Posterior cingulate gyrus (tissue), 11 donors: Measurements from ENCODE around the gene NID2.

Source experiments
- DNase-seq, 10 donors: peaks; one replicate each; pipeline versions ENCODE4 v3.0.0 to v3.0.0-alpha.2; 2020 to 2021; ENCODE audit warnings: mixed read lengths in 3 of 10
- intact Hi-C: fragments of 100-400 bp; cut with DNase I; formaldehyde crosslinking; loops from one replicate; pipeline ENCODE4 v1.15.1; 2023

The NID2 gene

GRCh38 chr14:52058341-52058740 is 10.5 kb downstream of the NID2 start:
- intact Hi-C loops = no loop called here
- no peak for DNase-seq

DNA sequence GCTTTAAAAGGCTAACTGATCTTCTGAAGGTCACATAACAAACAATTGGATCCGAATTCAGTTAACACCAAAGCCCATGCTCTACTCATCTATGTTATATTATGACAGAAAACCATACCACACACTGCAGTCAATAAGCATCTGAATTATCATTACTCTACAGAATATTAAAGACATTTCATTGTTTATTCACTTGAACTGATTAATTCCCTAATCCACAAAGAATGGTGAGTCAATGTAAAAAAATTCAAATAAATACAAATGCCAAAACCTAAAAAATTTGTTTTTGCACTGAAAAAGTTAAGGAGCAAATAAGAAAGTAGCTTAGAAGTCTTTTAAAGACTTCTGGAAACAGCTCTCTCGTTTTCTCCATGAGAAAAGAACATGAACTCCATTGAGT is 13.7 kb downstream of the NID2 start:
- intact Hi-C loops = no loop called here
- no peak for DNase-seq

GRCh38 chr14:52054678-52055077 is 14.2 kb downstream of the NID2 start:
- intact Hi-C loops = no loop called here
- DNase-seq = no peak

- intact Hi-C loops = no loop called here
- no peak for DNase-seq
Measured at GRCh38 chr14:52053044-52053443, 15.8 kb downstream of the NID2 start.

DNA sequence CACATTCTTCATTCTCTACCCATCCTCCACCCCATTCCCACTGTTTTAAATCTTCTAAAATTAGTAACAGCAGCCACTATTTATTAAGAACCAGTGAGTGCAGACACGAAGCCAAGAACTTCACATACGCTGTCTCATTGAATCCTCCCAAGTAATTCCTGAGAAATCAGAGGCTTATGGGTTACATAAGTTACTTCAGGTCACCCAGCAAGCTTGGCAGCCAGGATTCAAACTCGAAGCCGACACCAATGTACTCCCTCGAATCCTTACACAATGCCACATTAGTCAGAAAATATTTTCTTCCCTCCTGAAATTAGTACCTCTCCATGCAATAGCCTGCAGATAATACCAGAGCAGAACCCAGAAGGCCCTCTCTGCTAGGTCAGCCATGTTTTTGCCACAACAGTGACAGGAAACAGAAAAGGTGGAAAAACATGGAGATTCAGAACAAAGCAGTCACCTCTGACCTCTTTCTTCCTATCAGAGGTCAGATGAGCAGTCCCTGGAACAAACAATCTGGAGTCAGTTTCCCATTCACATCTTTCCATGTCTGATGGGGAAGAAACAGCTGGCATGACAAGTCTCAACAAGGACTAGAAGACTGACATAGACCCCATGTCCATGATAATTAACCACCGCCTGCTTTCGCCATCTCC is 16.4 kb downstream of the NID2 start:
- intact Hi-C loops = no loop called here
- DNase-seq = no peak

- DNase-seq = no peak
- intact Hi-C loops = no loop called here
Measured at GRCh38 chr14:52051871-52052270, 17.0 kb downstream of the NID2 start.

DNA sequence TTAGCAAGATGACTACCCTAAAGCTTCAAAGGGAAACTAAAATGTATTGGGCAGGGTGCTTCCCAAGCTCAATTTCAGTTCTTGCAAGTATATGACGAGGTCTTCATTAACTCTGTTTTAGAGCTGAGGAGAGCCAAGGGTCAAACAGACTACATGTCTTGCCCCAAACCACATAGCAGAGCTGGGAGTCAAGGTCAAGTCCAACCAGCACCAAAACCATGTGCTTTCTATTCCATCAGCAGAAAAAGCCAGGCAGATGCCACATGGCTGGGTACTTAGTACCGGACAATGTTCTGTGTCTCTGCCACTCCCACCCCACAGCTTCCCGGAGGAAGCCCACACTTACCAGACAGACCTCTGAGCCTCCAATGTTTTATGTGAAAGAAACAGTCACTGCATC is 17.6 kb downstream of the NID2 start:
- intact Hi-C loops = no loop called here
- no peak for DNase-seq

GRCh38 chr14:52049721-52050588 is 18.9 kb downstream of the NID2 start:
- intact Hi-C loops = no loop called here

GRCh38 chr14:52049271-52049670 is 19.6 kb downstream of the NID2 start:
- DNase-seq = no peak
- intact Hi-C loops = no loop called here

More at GRCh38 chr14:52049721-52050588, 18.9 kb downstream of the NID2 start:
- DNase-seq = no peak

DNA sequence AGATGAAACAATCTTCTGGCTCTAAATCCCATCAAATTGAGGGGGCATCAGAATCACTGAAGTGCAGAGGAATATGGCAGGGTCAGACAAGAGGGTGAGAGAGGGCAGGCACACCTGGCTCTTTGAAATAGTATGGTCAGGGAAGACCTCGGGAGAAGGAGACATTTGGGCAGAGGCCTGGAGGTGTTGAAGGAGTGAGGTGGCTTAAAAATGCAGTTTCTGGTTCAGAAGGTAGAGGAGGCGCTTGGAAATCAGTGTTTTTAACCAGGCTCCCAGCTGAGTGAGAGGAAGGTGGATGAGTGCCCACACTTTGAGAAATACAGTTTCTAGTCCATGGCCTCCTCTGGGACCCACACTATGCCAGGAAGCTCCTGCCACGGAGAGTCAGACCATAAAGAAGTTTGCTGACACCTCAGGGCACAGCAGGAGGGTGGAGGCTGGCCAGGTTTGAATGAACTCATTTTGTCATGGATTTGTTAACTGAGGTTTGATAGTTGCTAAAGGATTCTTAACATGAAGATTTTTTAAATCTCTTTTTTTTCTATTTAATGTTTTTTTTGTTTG is 20.1 kb downstream of the NID2 start:
- DNase-seq = no peak

DNA sequence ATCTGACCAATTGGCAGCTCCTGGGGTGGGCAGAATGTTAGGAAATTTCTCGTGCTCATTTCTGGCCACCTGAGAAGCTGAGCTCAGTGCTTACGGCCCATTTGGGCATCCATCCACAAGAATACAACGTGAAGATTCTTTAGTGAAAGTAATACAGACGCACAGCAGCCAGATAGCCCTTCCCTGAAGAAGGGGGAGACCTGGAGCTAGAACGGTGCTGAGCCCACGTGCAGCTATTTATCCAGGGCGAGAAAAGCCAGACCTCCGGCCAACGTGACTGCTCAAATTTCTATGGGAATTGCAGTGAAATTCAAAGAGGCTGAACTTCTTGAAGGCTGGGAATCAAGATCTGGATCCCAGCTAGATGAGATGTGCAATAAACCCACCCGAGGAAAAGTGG is 20.7 kb downstream of the NID2 start:
- intact Hi-C loops = no loop called here
- no peak for DNase-seq

More for the DNA sequence above, 20.1 kb downstream of the NID2 start:
- intact Hi-C loops = no loop called here

DNA sequence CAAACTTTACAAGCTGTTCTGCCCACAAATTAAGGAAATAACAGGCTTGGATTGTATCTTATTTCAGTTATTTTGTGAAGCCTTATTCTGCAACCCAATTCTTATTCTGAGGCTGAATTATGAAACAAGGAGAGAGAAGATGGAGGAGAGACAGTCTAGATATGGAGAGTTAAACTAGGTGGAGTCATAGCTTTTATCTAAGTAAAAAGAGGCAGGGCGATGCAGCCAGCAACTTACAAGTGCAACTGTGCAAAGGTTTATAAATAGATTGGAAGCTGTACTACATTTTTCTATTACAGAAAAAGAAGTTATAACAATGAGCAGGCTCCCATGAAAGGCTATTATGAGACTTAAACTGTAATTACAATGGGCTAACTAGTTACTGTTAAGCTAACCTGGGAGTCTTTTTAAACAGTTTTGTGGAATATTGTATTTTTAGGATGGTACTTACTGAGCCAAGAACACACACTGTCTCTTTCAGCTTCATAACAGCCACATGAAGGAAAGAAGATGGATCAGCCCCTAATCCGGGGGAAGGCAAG is 22.4 kb downstream of the NID2 start:
- no peak for DNase-seq
- intact Hi-C loops = no loop called here

- intact Hi-C loops = no loop called here
- DNase-seq = no peak
Measured at GRCh38 chr14:52044791-52045522, 23.9 kb downstream of the NID2 start.

DNA sequence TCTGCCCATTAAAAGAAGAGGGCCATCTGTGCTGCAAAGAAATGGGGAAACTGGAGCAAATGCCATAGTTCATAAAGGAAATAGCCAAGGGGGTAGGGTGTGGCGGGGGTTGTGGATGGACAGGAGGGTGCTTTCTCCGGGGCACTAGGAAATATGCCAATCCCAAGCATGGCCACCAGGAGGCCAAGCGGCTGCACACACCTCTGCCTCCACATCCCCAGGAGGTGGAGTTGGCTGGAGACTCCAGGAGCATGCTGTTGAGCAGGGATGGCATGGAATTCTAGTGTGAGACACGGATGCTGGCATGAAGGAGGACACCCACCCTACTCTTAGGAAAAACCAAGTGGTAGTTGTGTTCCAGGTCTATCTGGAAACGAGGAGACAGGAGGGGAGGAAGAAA is 25.2 kb downstream of the NID2 start:
- no peak for DNase-seq
- intact Hi-C loops = no loop called here

DNA sequence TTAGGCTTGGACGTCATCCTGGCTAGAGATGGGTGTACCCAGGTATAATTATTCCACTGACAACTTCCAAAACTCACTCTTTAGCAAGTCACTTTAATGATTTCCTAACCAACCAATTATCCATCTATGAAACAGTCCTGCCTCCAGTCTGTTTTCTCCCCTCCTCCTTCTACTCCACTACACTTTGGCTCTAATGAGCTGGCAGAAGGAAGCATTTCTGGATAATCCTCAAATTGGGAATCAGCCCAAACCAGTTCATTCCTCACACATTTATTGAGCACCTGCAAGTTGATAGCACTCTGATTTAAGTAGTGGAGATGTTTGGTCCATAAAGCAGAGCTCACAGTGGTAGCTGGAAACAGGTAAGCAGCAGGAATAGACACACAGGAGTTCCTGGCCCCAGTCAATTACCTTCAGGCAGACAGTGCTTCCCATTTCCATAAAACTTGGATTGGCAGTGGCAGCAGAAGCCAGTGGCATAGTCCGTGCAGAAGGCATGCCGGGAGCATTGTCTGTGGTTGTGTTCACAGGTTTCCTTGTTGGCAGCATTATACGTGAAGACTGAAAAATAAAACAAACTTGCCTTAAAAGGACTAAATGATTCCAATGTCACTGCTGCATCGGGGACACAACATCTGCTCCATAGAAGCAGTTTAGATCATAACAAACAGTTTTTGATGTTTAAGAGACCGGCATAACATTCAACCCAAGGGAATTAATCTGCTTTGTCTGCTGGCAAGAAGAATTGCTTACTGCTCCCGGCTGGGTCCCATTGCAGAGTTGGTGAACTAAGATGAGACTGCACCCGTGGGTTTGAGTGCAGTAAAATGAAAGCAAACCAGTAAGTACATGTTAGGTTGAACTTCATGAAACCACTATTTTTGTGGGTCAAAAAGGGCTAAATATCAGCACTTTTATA is 26.2 kb downstream of the NID2 start:
- DNase-seq = no peak
- intact Hi-C loops = no loop called here

DNA sequence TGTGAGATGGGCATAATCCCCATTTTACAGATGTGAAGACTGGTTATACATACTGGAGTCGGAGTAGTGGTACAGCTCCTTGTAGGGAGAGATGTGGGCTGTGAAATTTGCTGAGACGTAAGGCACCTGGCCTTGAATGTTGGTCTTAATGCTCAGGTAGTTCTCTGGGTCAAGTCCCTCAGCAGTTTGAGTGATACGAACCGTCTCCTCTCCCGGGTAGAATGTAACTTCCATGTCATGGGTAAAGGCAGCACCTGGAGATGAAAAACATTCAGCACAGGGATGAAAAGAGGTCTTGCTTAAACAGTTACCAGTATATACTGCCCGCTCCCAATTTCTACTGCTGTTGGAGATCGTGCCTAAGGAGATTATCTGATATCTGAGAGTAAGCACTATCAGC is 28.3 kb downstream of the NID2 start:
- DNase-seq = no peak
- intact Hi-C loops = no loop called here

DNA sequence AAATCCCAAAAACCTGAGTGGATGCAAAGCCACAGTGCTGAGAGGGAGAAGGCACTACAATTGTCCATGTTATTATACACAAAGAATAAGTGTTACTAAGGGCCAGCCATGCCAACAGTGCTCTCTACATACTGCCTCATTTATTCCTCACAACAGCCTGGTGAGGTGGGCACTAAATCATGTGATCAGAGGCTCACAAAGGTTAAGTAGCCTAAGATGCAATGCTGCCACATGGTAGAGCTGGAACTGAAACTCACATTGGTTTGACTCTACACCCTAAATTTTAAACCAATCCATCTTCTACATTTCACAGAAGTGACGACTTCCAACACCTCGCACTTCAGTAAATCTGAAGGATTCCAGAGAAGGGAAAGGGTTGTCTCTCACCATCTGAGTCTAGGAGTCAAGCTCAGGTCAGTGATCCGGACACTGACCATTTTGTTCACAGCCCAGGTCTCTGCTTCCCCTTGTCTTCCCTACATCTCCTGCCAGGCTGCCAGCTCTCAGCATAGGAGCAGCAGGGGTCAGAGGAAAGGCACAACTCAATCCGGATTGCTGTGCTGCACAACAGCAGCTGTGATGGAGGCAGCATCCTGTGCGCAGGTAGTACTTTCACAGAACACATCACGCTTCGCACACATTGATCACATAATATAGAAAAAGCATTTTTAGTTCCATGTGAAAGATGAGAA is 29.6 kb downstream of the NID2 start:
- intact Hi-C loops = no loop called here
- DNase-seq = no peak

DNA sequence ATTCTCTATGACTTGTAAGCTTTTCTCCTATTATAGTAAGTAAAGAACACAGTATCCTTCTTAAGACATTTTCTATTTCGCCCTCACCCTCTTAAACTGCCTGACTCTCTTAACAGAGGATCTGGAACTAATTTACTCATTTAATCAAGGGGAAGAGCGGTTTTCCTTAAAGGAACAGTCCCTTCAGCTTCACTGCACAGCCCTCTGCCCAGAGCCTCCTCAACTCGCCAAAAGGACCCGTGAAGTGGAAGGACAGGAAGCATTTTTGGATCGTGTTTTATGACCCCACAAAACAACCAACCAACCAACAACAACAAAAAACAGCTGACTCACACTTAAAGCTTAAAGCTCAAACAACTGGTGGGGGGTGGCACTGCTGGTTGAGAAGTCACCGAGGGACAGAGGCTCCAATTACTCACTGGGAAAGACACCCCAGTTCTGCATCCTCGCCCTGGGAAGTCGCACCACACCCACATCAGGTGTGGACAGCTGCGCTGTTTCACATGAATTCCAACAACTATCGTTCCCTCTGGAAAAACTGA is 35.7 kb downstream of the NID2 start:
- no peak for DNase-seq
- intact Hi-C loops = no loop called here
